GM12878 (cell line): ENCODE results near the gene SLC38A3. TPM values are rescaled to one million over a fixed set of nuclear protein-coding genes. Genes with fewer than 3 reads are reported as not detected.

Experiments
- ATAC-seq: fragments of 200-7000 bp; cut with Tn5 transposase; 3 replicates; pipeline ENCODE4 v1.9.1; 2020; ENCODE audit warnings: mild to moderate bottlenecking, moderate library complexity
- BruUV-seq: library from RNA; stranded (reverse); fragments of 400-500 nt; replicated peaks from 2 replicates; lab custom pipeline; 2021; lab: Mats Ljungman, UMichigan
- CTCF ChIA-PET: fragments of 300-600 bp; sonication (Branson Sonifier 250); formaldehyde crosslinking; extraction: SDS; loops from one replicate; lab custom pipeline; 2021; ENCODE audit warnings: inconsistent platforms; lab: Yijun Ruan, JAX
- POLR2A ChIA-PET: fragments of 350-600 bp; formaldehyde crosslinking; extraction: SDS; loops from one replicate; lab custom pipeline; 2021; ENCODE audit warnings: inconsistent platforms; lab: Charles Lee
- RAD21 ChIA-PET: fragments of 300-600 bp; sonication (Branson Sonifier 250); formaldehyde crosslinking; loops from one replicate; lab custom pipeline; 2023; ENCODE audit warnings: antibody characterized with exemption; ENCODE audit not compliant: unreplicated experiment; lab: Charles Lee
- SMC1A ChIA-PET: fragments of 300-600 bp; sonication (Branson Sonifier 250); formaldehyde crosslinking; loops from one replicate; lab custom pipeline; 2023; ENCODE audit not compliant: unreplicated experiment, uncharacterized antibody; lab: Charles Lee
- DNase-seq: peaks from one replicate; pipeline ENCODE4 v3.0.0-alpha.2; 2011; ENCODE audit warnings: low read depth, low spot score
- FAIRE-seq: peaks from 3 replicates; lab custom pipeline; 2011; peaks lifted over from hg19 to GRCh38; lab: Jason Lieb, UNC
- H2AFZ ChIP-seq: 2 replicates; pipeline ENCODE4 v1.6.0; 2011; ENCODE audit warnings: low read depth, low read length, control low read depth; ENCODE audit not compliant: control insufficient read depth
- H3K27ac ChIP-seq: 2 replicates; pipeline ENCODE4 v1.5.1; 2011; ENCODE audit warnings: control low read depth; ENCODE audit not compliant: control insufficient read depth, insufficient read depth
- H3K27me3 ChIP-seq, 2 experiments: replicated peaks in 1 of 2; 2 replicates each; pipeline versions ENCODE4 v1.6.0 to v1.6.1; 2011; ENCODE audit warnings: low read length in 1 of 2; ENCODE audit not compliant: control insufficient read depth in 2 of 2, insufficient read depth in 2 of 2
- H3K36me3 ChIP-seq, 2 experiments: 2 replicates each; pipeline ENCODE4 v1.5.1; 2011; ENCODE audit warnings: low read length in 1 of 2; ENCODE audit not compliant: control insufficient read depth in 2 of 2, insufficient read depth in 2 of 2
- H3K4me1 ChIP-seq: 2 replicates; pipeline ENCODE4 v1.6.1; 2011; ENCODE audit warnings: mild to moderate bottlenecking, low read length, moderate library complexity, mixed read lengths; ENCODE audit not compliant: control insufficient read depth, insufficient read depth
- H3K4me2 ChIP-seq: 2 replicates; pipeline ENCODE4 v1.6.0; 2011; ENCODE audit warnings: control low read depth; ENCODE audit not compliant: control insufficient read depth, insufficient read depth
- H3K4me3 ChIP-seq: fragments of 200-600 bp; sonication (generic); 2 replicates; pipeline ENCODE4 v1.5.1; 2016
- H3K79me2 ChIP-seq: 2 replicates; pipeline ENCODE4 v1.6.0; 2011; ENCODE audit warnings: low read length; ENCODE audit not compliant: control insufficient read depth, insufficient read depth
- H3K9ac ChIP-seq: 2 replicates; pipeline ENCODE4 v1.8.0; 2011; ENCODE audit warnings: low read length, control low read depth, mixed read lengths; ENCODE audit not compliant: control insufficient read depth, insufficient read depth
- H3K9me3 ChIP-seq: replicated peaks from 3 replicates; pipeline ENCODE4 v1.5.1; 2011; ENCODE audit warnings: mild to moderate bottlenecking, low read length; ENCODE audit not compliant: control insufficient read depth, insufficient read depth
- H4K20me1 ChIP-seq: 2 replicates; pipeline ENCODE4 v1.6.0; 2011; ENCODE audit not compliant: control insufficient read depth, insufficient read depth
- ASH2L ChIP-seq: fragments of 300-600, 200-600 bp; sonication (generic); IDR thresholded peaks from 2 replicates; pipeline ENCODE4 v1.6.1; 2017; ENCODE audit warnings: low read depth, mild to moderate bottlenecking, borderline replicate concordance
- ATF2 ChIP-seq: IDR thresholded peaks from 2 replicates; pipeline ENCODE4 v1.6.1; 2012; ENCODE audit warnings: low read length, inconsistent platforms
- NBN ChIP-seq: fragments of 450-650 bp; IDR thresholded peaks from 2 replicates; pipeline ENCODE4 v1.6.1; 2016
- RELA ChIP-seq: fragments of 450-650 bp; IDR thresholded peaks from 2 replicates; pipeline ENCODE4 v1.8.0; 2014; ENCODE audit warnings: borderline replicate concordance; ENCODE audit not compliant: partially characterized antibody
- TCF12 ChIP-seq: IDR thresholded peaks from 2 replicates; pipeline ENCODE4 v1.6.1; 2011; ENCODE audit warnings: low read depth, mild to moderate bottlenecking, low read length
- USF2 ChIP-seq: IDR thresholded peaks from 2 replicates; pipeline ENCODE4 v1.6.1; 2011; ENCODE audit warnings: low read depth, low read length, improper control_type of control experiment, borderline replicate concordance
- WRNIP1 ChIP-seq: IDR thresholded peaks from 2 replicates; pipeline ENCODE4 v1.6.1; 2011; ENCODE audit warnings: low read depth, low read length, improper control_type of control experiment, borderline replicate concordance
- WGBS: methylation state at CpG from one replicate; pipeline ENCODE4 v1.1.6; 2016; ENCODE audit warnings: low lambda C conversion rate; ENCODE audit not compliant: insufficient replicate concordance, insufficient coverage; ENCODE audit errors: missing lambda C conversion rate; 5-methylcytosine and 5-hydroxymethylcytosine counted together
- in situ Hi-C: fragments of 300-500 bp; cut with MboI; formaldehyde crosslinking; loops from 9 replicates; pipeline ENCODE4 v1.14.3; 2018; ENCODE audit warnings: mixed read lengths
- intact Hi-C: fragments of 100-400 bp; cut with micrococcal nuclease; formaldehyde crosslinking; loops from one replicate; pipeline ENCODE4 v1.14.2; 2022; ENCODE audit not compliant: unreplicated experiment
- polyA plus RNA-seq, 11 experiments: library from polyadenylated mRNA; depleted of rRNA in 4 of 11; unstranded in 6 of 11; stranded (reverse) in 5 of 11; fragments of >200 nt; fragmentation: Nextera tagmentation in 4 of 11; fragmentation: Illumina TruSeq in 1 of 11; extraction: Ambion mirVana in 4 of 11; extraction: Trizol in 1 of 11; gene quantifications; 1 replicate in 1 of 11; 2 replicates in 10 of 11; pipeline versions ENCODE4 v1.2.1 to v1.2.3, GENCODE V29; 2011 to 2016; ENCODE audit warnings: inconsistent platforms in 2 of 11, missing spikeins in 2 of 11, low read depth in 1 of 11
- total RNA-seq, 4 experiments: library from RNA; depleted of rRNA in 3 of 4; stranded (reverse); fragments of >200 nt in 3 of 4; fragmentation: Illumina TruSeq in 1 of 4; extraction: Trizol in 1 of 4; gene quantifications; 2 replicates each; pipeline versions ENCODE4 v1.2.1 to v1.2.3, GENCODE V29; 2013 to 2021

SLC38A3 gene
- total and polyA plus RNA-seq, 10 of the 15 experiments (the other 5 are each of a cell fraction or from before 2014, with no cell fraction given) = 0.14 TPM; not detected in 9

GRCh38 chr3:50266017-50266416 is 60.9 kb downstream of the SLC38A3 start:
- RAD21 ChIA-PET = no interaction called here
- no peaks in the 10 kb centered on the region for H3K36me3 ChIP-seq
- ATAC-seq = no peak
- DNase-seq = no peak
- no peak for TF ChIP-seq ATF2
- no peak for TF ChIP-seq ASH2L
- no peak for TF ChIP-seq NBN
- TF ChIP-seq, all 136 proteins: peak for 0
- no TSS peak for BruUV-seq
- Histone ChIP-seq H2AFZ (no peak overlapping the region), H3K27ac (no peak overlapping the region), H3K4me3 (no peak overlapping the region), H3K9ac (no peak overlapping the region), H4K20me1 (no peaks in the 10 kb centered on the region), H3K4me2 (no peak overlapping the region), H3K79me2 (no peaks in the 10 kb centered on the region), H3K4me1 (peaks cover 1% of the 10 kb centered on the region), H3K27me3 (peaks cover 0 to 4% of the 10 kb centered on the region in 2 experiments; a peak in 1 of 4 replicates), H3K9me3 (no peaks in the 10 kb centered on the region)
- ChIA-PET SMC1A (no interaction called here), POLR2A (no interaction called here), CTCF (interaction anchor here (1.9 kb wide), 1 partner anchor 39 kb away, joined by 6 read pairs; no protein-coding TSS in a partner anchor)
- intact Hi-C loops (no loop called here), in situ Hi-C loops (no loop called here)
- FAIRE-seq = no peak
- WGBS = 36% methylated on average over 6 of the region's 6 CpGs

- H3K27me3 ChIP-seq = peaks cover 0 to 4% of the 10 kb centered on the region in 2 experiments; a peak in 1 of 4 replicates
- no peak overlapping the region for H3K4me3 ChIP-seq
- no peak overlapping the region for H3K4me2 ChIP-seq
- H2AFZ ChIP-seq = no peak overlapping the region
- H3K27ac ChIP-seq = no peak overlapping the region
- in situ Hi-C loops (no loop called here), intact Hi-C loops (no loop called here)
- H3K9ac ChIP-seq = no peak overlapping the region
- TF ChIP-seq USF2 (no peak), WRNIP1 (no peak), RELA (no peak), TCF12 (no peak)
- H3K79me2 ChIP-seq = no peaks in the 10 kb centered on the region
- ATAC-seq (no peak), FAIRE-seq (no peak), DNase-seq (no peak)
- ChIA-PET CTCF (interaction anchor here (1.0 to 1.9 kb wide), 3 partner anchors 19 to 40 kb away, joined by 3 to 6 read pairs (median 6); no protein-coding TSS in a partner anchor), POLR2A (interaction anchor here (0.5 kb wide), 1 partner anchor 30 kb away, joined by 4 read pairs; no protein-coding TSS in a partner anchor), RAD21 (interaction anchor here (1.4 kb wide), 1 partner anchor 20 kb away, joined by 3 read pairs; no protein-coding TSS in a partner anchor), SMC1A (no interaction called here)
- no TSS peak for BruUV-seq
- H4K20me1 ChIP-seq = no peaks in the 10 kb centered on the region
- WGBS = 35% methylated on average over 7 of the region's 7 CpGs
- H3K36me3 ChIP-seq = no peaks in the 10 kb centered on the region
- no peaks in the 10 kb centered on the region for H3K4me1 ChIP-seq
- no peaks in the 10 kb centered on the region for H3K9me3 ChIP-seq
Observed at GRCh38 chr3:50266836-50267235, 61.8 kb downstream of the SLC38A3 start.
